MM.1S (cell line): ENCODE data around the gene LOXL1.

Source experiments
- CTCF ChIP-seq: fragments of 300-600 bp; sonication (generic); IDR thresholded peaks from 2 replicates; pipeline ENCODE4 v1.5.1; 2016; ENCODE audit warnings: antibody characterized with exemption, low read length, mixed read lengths
- EZH2 ChIP-seq: fragments of 300-600 bp; sonication (generic); optimal IDR thresholded peaks from 2 replicates; pipeline ENCODE3; 2017; ENCODE audit warnings: low read depth, mild to moderate bottlenecking, antibody characterized with exemption, low read length, mixed read lengths

- TF ChIP-seq EZH2: no peak
- no peak for TF ChIP-seq CTCF
Observed at GRCh38 chr15:73996939-73997338, 70.7 kb downstream of the LOXL1 start.
